ENCODE data around the gene CHMP5.

DNA sequence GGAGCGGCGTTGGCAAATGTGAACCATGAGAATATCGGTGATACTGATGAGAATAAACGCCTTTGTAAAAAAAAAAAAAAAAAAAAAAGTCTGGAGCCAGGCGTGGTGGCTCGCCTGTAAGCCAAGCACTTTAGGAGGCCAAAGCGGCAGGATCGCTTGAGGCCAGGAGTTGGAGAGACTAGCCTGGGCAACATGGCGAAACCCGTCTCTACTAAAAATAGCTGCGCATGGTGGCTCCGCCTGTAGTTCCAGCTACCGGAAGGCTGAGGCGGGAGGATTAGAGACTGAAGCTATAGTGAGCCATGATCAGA lies 25.0 kb downstream of the CHMP5 start:
- TF ChIP-seq, protein P1, sequence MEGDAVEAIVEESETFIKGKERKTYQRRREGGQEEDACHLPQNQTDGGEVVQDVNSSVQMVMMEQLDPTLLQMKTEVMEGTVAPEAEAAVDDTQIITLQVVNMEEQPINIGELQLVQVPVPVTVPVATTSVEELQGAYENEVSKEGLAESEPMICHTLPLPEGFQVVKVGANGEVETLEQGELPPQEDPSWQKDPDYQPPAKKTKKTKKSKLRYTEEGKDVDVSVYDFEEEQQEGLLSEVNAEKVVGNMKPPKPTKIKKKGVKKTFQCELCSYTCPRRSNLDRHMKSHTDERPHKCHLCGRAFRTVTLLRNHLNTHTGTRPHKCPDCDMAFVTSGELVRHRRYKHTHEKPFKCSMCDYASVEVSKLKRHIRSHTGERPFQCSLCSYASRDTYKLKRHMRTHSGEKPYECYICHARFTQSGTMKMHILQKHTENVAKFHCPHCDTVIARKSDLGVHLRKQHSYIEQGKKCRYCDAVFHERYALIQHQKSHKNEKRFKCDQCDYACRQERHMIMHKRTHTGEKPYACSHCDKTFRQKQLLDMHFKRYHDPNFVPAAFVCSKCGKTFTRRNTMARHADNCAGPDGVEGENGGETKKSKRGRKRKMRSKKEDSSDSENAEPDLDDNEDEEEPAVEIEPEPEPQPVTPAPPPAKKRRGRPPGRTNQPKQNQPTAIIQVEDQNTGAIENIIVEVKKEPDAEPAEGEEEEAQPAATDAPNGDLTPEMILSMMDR (IDR thresholded peaks at IDR 0.05) = no peak
- TF ChIP-seq POLR2A (IDR thresholded peaks at IDR 0.05) (no peak), POLR2AphosphoS5 (IDR thresholded peaks at IDR 0.05) (no peak), EP300 (IDR thresholded peaks at IDR 0.05) (no peak)

Data from sigmoid colon (tissue), 4 donors.